Measurements from ENCODE around the gene PKNOX2.

DNA sequence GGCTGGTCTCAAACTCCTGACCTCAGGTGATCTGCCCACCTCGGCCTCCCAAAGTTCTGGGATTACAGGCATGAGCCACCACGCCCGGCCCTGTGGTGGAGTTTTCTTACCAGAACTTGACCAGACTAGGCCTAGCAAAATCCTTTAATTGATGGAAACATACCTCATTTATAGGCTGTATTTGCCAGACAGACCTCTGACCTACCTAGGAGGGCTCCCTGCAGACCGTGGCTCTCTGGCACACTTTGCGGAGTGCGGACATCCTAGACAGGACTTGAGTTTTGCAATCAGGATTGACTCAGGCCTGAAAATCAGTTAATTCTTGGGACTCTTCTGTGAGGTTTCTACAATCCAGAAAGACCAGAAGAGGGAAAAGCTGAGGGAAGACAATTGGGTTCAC, 278.4 kb downstream of the PKNOX2 start:
- no peak for TF ChIP-seq POLR2A (IDR thresholded peaks at IDR 0.05)
- TF ChIP-seq, protein P1, sequence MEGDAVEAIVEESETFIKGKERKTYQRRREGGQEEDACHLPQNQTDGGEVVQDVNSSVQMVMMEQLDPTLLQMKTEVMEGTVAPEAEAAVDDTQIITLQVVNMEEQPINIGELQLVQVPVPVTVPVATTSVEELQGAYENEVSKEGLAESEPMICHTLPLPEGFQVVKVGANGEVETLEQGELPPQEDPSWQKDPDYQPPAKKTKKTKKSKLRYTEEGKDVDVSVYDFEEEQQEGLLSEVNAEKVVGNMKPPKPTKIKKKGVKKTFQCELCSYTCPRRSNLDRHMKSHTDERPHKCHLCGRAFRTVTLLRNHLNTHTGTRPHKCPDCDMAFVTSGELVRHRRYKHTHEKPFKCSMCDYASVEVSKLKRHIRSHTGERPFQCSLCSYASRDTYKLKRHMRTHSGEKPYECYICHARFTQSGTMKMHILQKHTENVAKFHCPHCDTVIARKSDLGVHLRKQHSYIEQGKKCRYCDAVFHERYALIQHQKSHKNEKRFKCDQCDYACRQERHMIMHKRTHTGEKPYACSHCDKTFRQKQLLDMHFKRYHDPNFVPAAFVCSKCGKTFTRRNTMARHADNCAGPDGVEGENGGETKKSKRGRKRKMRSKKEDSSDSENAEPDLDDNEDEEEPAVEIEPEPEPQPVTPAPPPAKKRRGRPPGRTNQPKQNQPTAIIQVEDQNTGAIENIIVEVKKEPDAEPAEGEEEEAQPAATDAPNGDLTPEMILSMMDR (IDR thresholded peaks at IDR 0.05 in 8 of 11, conservative IDR thresholded peaks at IDR 0.05 in 3 of 11): no peak
